WTC11 (cell line): ENCODE data around the gene RASSF3. TPM values are rescaled to one million over a fixed set of nuclear protein-coding genes. Genes with fewer than 3 reads are reported as not detected.

Experiments
- ATAC-seq: fragments of 200-7000 bp; cut with Tn5 transposase; 2 replicates; pipeline ENCODE4 v1.10.0; 2021; ENCODE audit warnings: mild to moderate bottlenecking, moderate library complexity
- CTCF ChIA-PET: fragments of 300-600 bp; sonication (Branson Sonifier 250); formaldehyde crosslinking; loops from one replicate; lab custom pipeline; 2021; ENCODE audit warnings: antibody characterized with exemption; lab: Charles Lee
- POLR2A ChIA-PET: fragments of 350-600 bp; sonication (Branson Sonifier 250); formaldehyde crosslinking; loops from one replicate; lab custom pipeline; 2021; ENCODE audit warnings: antibody characterized with exemption; lab: Charles Lee
- DNase-seq: peaks from one replicate; pipeline ENCODE4 v3.0.0; 2021; ENCODE audit warnings: low spot score
- H3K27ac Mint-ChIP-seq: 2 replicates; pipeline ENCODE4 v1.8.0; 2021; ENCODE audit warnings: mixed read lengths
- H3K27me3 Mint-ChIP-seq: 2 replicates; pipeline ENCODE4 v1.8.0; 2021; ENCODE audit warnings: low read depth, mild to moderate bottlenecking, moderate library complexity, mixed read lengths
- H3K36me3 Mint-ChIP-seq: 2 replicates; pipeline ENCODE4 v1.8.0; 2021; ENCODE audit warnings: mixed read lengths
- H3K4me1 Mint-ChIP-seq: 2 replicates; pipeline ENCODE4 v1.8.0; 2022; ENCODE audit warnings: mixed read lengths
- H3K4me3 Mint-ChIP-seq: 2 replicates; pipeline ENCODE4 v1.8.0; 2021; ENCODE audit warnings: mild to moderate bottlenecking, moderate library complexity, mixed read lengths
- H3K9me3 Mint-ChIP-seq: 2 replicates; pipeline ENCODE4 v1.8.0; 2021; ENCODE audit warnings: mixed read lengths
- CREM ChIP-seq: sonication (generic); formaldehyde crosslinking; IDR thresholded peaks from 2 replicates; pipeline ENCODE4 v1.8.1; 2022; ENCODE audit warnings: mild to moderate bottlenecking, missing genetic modification reagents, moderate library complexity
- FOXJ3 ChIP-seq: sonication (generic); formaldehyde crosslinking; IDR thresholded peaks from 2 replicates; pipeline ENCODE4 v1.9.0; 2021; ENCODE audit warnings: missing genetic modification reagents, mild to moderate bottlenecking, borderline replicate concordance
- GABPB1 ChIP-seq: sonication (generic); formaldehyde crosslinking; IDR thresholded peaks from 2 replicates; pipeline ENCODE4 v1.8.1; 2023; ENCODE audit warnings: mild to moderate bottlenecking, missing genetic modification reagents
- GTF2I ChIP-seq: fragments of 250-450 bp; sonication (Bioruptor Pico); conservative IDR thresholded peaks from 2 replicates; pipeline ENCODE4 v1.4.0; 2021; ENCODE audit warnings: mild to moderate bottlenecking
- NFATC4 ChIP-seq: fragments of 250-450 bp; sonication (Bioruptor Pico); IDR thresholded peaks from 2 replicates; pipeline ENCODE4 v1.9.0; 2021; ENCODE audit warnings: mild to moderate bottlenecking
- NFE2L1 ChIP-seq: sonication (generic); formaldehyde crosslinking; IDR thresholded peaks from 2 replicates; pipeline ENCODE4 v1.8.1; 2023; ENCODE audit warnings: missing genetic modification reagents
- NR3C1 ChIP-seq: sonication (generic); formaldehyde crosslinking; conservative IDR thresholded peaks from 2 replicates; pipeline ENCODE4 v1.8.1; 2023; ENCODE audit warnings: low read depth, mild to moderate bottlenecking, missing genetic modification reagents
- SMAD4 ChIP-seq: sonication (generic); formaldehyde crosslinking; IDR thresholded peaks from 2 replicates; pipeline ENCODE4 v1.8.0; 2022; ENCODE audit warnings: mild to moderate bottlenecking, missing genetic modification reagents
- SP1 ChIP-seq: sonication (generic); formaldehyde crosslinking; conservative IDR thresholded peaks from 2 replicates; pipeline ENCODE4 v1.8.1; 2022; ENCODE audit warnings: missing genetic modification reagents
- TEAD4 ChIP-seq: sonication (generic); formaldehyde crosslinking; IDR thresholded peaks from 2 replicates; pipeline ENCODE4 v1.8.0; 2022; ENCODE audit warnings: mild to moderate bottlenecking, missing genetic modification reagents
- ZNF138 ChIP-seq: sonication (generic); formaldehyde crosslinking; conservative IDR thresholded peaks from 2 replicates; pipeline ENCODE4 v1.8.1; 2022; ENCODE audit warnings: mild to moderate bottlenecking, moderate library complexity, missing genetic modification reagents
- ZNF416 ChIP-seq: fragments of 250-450 bp; sonication (Bioruptor Pico); IDR thresholded peaks from 2 replicates; pipeline ENCODE4 v1.9.0; 2021; ENCODE audit warnings: mild to moderate bottlenecking, inconsistent platforms
- total RNA-seq: library from RNA; stranded (reverse); gene quantifications from 3 replicates; pipeline ENCODE4 v1.2.3, GENCODE V29; 2021
- TF ChIP-seq, protein P1 (sequence below): sonication (generic); formaldehyde crosslinking; IDR thresholded peaks from 2 replicates; pipeline ENCODE4 v1.8.1; 2022; ENCODE audit warnings: mild to moderate bottlenecking, moderate library complexity, missing genetic modification reagents
- TF ChIP-seq, protein P2 (sequence below): fragments of 250-450 bp; sonication (Bioruptor Pico); IDR thresholded peaks from 2 replicates; pipeline ENCODE4 v1.9.0; 2021; ENCODE audit warnings: mild to moderate bottlenecking, borderline replicate concordance
- TF ChIP-seq, protein P3 (sequence below): fragments of 250-450 bp; sonication (Bioruptor Pico); IDR thresholded peaks from 2 replicates; pipeline ENCODE4 v1.9.0; 2021; ENCODE audit warnings: mild to moderate bottlenecking
- TF ChIP-seq, protein P4 (sequence below): fragments of 250-450 bp; sonication (Bioruptor Pico); IDR thresholded peaks from 2 replicates; pipeline ENCODE4 v1.8.0; 2021; ENCODE audit warnings: mild to moderate bottlenecking
- TF ChIP-seq, protein P5 (sequence below): sonication (generic); formaldehyde crosslinking; IDR thresholded peaks from 2 replicates; pipeline ENCODE4 v1.8.0; 2023; ENCODE audit warnings: missing genetic modification reagents, mild to moderate bottlenecking, borderline replicate concordance
- TF ChIP-seq, protein P6 (sequence below): sonication (generic); formaldehyde crosslinking; IDR thresholded peaks from 2 replicates; pipeline ENCODE4 v1.8.1; 2022; ENCODE audit warnings: mild to moderate bottlenecking, missing genetic modification reagents, moderate library complexity, borderline replicate concordance
- TF ChIP-seq, protein P7 (sequence below): sonication (generic); formaldehyde crosslinking; IDR thresholded peaks from 2 replicates; pipeline ENCODE4 v1.8.0; 2022; ENCODE audit warnings: mild to moderate bottlenecking, missing genetic modification reagents

RASSF3 gene
- total RNA-seq, 1 experiment from 2014 or later = 54.7 TPM

DNA sequence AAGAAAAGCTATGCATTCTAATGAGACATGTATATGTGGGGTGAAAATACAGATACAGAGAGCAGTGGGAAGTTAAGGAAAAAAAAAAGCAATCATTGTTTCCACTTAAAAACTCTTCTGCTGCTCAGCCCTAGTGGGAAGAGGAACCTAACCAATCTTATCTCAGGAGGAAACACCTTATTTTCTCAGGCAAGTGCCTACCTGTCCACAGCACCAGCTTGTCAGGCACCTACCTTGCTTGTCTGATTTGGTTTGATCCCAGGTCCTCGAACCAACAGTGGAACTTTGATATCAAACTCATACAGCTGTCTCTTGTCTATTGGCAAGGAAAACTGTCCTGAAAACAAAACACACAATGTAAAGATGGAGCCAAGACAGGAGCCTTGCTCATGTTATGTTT, 126.5 kb downstream of the RASSF3 start:
- no peak for ATAC-seq
- H3K4me3 Mint-ChIP-seq = no peak overlapping the region
- TF ChIP-seq, protein P1, sequence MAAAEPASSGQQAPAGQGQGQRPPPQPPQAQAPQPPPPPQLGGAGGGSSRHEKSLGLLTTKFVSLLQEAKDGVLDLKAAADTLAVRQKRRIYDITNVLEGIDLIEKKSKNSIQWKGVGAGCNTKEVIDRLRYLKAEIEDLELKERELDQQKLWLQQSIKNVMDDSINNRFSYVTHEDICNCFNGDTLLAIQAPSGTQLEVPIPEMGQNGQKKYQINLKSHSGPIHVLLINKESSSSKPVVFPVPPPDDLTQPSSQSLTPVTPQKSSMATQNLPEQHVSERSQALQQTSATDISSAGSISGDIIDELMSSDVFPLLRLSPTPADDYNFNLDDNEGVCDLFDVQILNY (CRISPR knock-in tag) = no peak
- TF ChIP-seq, protein P2, sequence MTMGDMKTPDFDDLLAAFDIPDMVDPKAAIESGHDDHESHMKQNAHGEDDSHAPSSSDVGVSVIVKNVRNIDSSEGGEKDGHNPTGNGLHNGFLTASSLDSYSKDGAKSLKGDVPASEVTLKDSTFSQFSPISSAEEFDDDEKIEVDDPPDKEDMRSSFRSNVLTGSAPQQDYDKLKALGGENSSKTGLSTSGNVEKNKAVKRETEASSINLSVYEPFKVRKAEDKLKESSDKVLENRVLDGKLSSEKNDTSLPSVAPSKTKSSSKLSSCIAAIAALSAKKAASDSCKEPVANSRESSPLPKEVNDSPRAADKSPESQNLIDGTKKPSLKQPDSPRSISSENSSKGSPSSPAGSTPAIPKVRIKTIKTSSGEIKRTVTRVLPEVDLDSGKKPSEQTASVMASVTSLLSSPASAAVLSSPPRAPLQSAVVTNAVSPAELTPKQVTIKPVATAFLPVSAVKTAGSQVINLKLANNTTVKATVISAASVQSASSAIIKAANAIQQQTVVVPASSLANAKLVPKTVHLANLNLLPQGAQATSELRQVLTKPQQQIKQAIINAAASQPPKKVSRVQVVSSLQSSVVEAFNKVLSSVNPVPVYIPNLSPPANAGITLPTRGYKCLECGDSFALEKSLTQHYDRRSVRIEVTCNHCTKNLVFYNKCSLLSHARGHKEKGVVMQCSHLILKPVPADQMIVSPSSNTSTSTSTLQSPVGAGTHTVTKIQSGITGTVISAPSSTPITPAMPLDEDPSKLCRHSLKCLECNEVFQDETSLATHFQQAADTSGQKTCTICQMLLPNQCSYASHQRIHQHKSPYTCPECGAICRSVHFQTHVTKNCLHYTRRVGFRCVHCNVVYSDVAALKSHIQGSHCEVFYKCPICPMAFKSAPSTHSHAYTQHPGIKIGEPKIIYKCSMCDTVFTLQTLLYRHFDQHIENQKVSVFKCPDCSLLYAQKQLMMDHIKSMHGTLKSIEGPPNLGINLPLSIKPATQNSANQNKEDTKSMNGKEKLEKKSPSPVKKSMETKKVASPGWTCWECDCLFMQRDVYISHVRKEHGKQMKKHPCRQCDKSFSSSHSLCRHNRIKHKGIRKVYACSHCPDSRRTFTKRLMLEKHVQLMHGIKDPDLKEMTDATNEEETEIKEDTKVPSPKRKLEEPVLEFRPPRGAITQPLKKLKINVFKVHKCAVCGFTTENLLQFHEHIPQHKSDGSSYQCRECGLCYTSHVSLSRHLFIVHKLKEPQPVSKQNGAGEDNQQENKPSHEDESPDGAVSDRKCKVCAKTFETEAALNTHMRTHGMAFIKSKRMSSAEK (CRISPR knock-in tag) = no peak
- TF ChIP-seq SP1 (CRISPR knock-in tag) = no peak
- TF ChIP-seq ZNF138 = no peak
- no peak for TF ChIP-seq GTF2I (CRISPR knock-in tag)
- no peak for TF ChIP-seq ZNF416
- TF ChIP-seq TEAD4 (CRISPR knock-in tag) = no peak
- no peak for TF ChIP-seq SMAD4 (CRISPR knock-in tag)
- no peak for TF ChIP-seq NR3C1 (CRISPR knock-in tag)
- TF ChIP-seq, protein P3, sequence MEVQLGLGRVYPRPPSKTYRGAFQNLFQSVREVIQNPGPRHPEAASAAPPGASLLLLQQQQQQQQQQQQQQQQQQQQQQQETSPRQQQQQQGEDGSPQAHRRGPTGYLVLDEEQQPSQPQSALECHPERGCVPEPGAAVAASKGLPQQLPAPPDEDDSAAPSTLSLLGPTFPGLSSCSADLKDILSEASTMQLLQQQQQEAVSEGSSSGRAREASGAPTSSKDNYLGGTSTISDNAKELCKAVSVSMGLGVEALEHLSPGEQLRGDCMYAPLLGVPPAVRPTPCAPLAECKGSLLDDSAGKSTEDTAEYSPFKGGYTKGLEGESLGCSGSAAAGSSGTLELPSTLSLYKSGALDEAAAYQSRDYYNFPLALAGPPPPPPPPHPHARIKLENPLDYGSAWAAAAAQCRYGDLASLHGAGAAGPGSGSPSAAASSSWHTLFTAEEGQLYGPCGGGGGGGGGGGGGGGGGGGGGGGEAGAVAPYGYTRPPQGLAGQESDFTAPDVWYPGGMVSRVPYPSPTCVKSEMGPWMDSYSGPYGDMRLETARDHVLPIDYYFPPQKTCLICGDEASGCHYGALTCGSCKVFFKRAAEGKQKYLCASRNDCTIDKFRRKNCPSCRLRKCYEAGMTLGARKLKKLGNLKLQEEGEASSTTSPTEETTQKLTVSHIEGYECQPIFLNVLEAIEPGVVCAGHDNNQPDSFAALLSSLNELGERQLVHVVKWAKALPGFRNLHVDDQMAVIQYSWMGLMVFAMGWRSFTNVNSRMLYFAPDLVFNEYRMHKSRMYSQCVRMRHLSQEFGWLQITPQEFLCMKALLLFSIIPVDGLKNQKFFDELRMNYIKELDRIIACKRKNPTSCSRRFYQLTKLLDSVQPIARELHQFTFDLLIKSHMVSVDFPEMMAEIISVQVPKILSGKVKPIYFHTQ (CRISPR knock-in tag) = no peak
- TF ChIP-seq CREM = no peak
- no peak for TF ChIP-seq NFE2L1 (CRISPR knock-in tag)
- TF ChIP-seq NFATC4 (CRISPR knock-in tag) = no peak
- H3K27me3 Mint-ChIP-seq = no peaks in the 10 kb centered on the region
- H3K4me1 Mint-ChIP-seq = no peaks in the 10 kb centered on the region
- CTCF ChIA-PET = no interaction called here
- no peaks in the 10 kb centered on the region for H3K9me3 Mint-ChIP-seq
- H3K27ac Mint-ChIP-seq = no peak overlapping the region; the same call in 1 of the 2 replicates
- H3K36me3 Mint-ChIP-seq = peaks cover 53% of the 10 kb centered on the region
- DNase-seq = no peak
- POLR2A ChIA-PET = no interaction called here

DNA sequence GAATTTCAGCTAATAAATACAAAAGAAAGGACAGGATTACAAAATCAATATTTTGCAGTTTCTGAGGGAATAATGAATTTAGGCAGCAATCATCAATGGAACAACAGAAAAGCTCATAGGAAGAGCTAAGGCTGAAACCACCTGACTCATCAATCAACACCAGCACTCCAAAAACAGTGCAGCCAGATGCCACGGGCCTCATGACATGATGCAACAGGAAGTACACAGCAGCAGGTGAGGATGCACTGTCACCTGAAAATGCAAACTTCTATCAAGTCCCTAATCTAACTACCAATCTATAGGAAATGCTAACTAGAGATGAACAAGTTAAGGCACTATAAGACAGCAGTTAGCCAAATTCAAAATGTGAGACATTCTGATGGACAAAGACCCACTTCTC, 127.2 kb downstream of the RASSF3 start:
- Mint-ChIP-seq H3K4me1 (no peaks in the 10 kb centered on the region), H3K4me3 (no peak overlapping the region), H3K36me3 (peaks cover 58% of the 10 kb centered on the region), H3K27me3 (no peaks in the 10 kb centered on the region), H3K27ac (no peak overlapping the region), H3K9me3 (no peaks in the 10 kb centered on the region)
- CTCF ChIA-PET = no interaction called here
- POLR2A ChIA-PET = no interaction called here
- ATAC-seq (no peak), DNase-seq (no peak)
- peak; percentile 60 for TF ChIP-seq GABPB1 (CRISPR knock-in tag)
- TF ChIP-seq, protein P4, sequence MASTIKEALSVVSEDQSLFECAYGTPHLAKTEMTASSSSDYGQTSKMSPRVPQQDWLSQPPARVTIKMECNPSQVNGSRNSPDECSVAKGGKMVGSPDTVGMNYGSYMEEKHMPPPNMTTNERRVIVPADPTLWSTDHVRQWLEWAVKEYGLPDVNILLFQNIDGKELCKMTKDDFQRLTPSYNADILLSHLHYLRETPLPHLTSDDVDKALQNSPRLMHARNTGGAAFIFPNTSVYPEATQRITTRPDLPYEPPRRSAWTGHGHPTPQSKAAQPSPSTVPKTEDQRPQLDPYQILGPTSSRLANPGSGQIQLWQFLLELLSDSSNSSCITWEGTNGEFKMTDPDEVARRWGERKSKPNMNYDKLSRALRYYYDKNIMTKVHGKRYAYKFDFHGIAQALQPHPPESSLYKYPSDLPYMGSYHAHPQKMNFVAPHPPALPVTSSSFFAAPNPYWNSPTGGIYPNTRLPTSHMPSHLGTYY = no peak
- TF ChIP-seq, protein P5, sequence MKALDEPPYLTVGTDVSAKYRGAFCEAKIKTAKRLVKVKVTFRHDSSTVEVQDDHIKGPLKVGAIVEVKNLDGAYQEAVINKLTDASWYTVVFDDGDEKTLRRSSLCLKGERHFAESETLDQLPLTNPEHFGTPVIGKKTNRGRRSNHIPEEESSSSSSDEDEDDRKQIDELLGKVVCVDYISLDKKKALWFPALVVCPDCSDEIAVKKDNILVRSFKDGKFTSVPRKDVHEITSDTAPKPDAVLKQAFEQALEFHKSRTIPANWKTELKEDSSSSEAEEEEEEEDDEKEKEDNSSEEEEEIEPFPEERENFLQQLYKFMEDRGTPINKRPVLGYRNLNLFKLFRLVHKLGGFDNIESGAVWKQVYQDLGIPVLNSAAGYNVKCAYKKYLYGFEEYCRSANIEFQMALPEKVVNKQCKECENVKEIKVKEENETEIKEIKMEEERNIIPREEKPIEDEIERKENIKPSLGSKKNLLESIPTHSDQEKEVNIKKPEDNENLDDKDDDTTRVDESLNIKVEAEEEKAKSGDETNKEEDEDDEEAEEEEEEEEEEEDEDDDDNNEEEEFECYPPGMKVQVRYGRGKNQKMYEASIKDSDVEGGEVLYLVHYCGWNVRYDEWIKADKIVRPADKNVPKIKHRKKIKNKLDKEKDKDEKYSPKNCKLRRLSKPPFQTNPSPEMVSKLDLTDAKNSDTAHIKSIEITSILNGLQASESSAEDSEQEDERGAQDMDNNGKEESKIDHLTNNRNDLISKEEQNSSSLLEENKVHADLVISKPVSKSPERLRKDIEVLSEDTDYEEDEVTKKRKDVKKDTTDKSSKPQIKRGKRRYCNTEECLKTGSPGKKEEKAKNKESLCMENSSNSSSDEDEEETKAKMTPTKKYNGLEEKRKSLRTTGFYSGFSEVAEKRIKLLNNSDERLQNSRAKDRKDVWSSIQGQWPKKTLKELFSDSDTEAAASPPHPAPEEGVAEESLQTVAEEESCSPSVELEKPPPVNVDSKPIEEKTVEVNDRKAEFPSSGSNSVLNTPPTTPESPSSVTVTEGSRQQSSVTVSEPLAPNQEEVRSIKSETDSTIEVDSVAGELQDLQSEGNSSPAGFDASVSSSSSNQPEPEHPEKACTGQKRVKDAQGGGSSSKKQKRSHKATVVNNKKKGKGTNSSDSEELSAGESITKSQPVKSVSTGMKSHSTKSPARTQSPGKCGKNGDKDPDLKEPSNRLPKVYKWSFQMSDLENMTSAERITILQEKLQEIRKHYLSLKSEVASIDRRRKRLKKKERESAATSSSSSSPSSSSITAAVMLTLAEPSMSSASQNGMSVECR (CRISPR knock-in tag) = no peak
- TF ChIP-seq, protein P6, sequence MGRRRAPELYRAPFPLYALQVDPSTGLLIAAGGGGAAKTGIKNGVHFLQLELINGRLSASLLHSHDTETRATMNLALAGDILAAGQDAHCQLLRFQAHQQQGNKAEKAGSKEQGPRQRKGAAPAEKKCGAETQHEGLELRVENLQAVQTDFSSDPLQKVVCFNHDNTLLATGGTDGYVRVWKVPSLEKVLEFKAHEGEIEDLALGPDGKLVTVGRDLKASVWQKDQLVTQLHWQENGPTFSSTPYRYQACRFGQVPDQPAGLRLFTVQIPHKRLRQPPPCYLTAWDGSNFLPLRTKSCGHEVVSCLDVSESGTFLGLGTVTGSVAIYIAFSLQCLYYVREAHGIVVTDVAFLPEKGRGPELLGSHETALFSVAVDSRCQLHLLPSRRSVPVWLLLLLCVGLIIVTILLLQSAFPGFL = no peak
- no peak for TF ChIP-seq FOXJ3
- TF ChIP-seq, protein P7, sequence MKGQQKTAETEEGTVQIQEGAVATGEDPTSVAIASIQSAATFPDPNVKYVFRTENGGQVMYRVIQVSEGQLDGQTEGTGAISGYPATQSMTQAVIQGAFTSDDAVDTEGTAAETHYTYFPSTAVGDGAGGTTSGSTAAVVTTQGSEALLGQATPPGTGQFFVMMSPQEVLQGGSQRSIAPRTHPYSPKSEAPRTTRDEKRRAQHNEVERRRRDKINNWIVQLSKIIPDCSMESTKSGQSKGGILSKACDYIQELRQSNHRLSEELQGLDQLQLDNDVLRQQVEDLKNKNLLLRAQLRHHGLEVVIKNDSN (CRISPR knock-in tag) = no peak
